Measurements from ENCODE around the gene SNED1.

DNA sequence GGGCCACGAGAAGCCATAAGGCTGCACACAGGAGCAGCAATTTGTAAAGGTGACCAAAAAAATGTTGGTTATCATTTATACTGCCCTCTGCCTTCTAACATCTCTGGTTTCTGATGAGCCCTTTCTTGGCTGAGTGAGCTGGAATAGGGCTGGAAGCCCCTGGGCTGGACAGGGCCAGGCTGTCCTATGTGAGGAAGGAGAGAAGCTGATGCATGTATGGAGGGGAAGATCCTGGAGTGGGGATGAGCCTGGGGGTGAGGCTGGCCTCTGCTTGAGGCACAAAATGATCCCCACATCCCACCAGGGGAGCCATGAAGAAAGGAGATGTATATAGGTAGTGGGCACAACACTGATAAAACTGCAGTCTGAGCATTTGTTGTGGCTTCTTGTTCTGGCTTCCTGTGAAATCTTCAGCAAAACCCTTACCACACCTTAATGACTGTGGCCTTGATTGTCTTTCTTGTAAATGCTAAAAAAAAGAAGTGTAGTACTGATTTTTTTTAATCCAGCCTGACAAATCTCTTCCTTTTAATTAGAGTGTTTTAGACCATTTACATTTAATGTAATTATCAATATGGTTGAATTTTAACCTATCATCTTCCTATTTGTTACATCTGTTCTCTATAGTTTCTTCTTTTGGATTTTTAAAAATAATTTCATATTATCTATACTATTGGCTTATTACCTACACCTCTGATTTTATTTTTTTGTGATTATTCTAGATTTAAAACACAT is 5.6 kb downstream of the SNED1 start:
- TF ChIP-seq, protein P1, sequence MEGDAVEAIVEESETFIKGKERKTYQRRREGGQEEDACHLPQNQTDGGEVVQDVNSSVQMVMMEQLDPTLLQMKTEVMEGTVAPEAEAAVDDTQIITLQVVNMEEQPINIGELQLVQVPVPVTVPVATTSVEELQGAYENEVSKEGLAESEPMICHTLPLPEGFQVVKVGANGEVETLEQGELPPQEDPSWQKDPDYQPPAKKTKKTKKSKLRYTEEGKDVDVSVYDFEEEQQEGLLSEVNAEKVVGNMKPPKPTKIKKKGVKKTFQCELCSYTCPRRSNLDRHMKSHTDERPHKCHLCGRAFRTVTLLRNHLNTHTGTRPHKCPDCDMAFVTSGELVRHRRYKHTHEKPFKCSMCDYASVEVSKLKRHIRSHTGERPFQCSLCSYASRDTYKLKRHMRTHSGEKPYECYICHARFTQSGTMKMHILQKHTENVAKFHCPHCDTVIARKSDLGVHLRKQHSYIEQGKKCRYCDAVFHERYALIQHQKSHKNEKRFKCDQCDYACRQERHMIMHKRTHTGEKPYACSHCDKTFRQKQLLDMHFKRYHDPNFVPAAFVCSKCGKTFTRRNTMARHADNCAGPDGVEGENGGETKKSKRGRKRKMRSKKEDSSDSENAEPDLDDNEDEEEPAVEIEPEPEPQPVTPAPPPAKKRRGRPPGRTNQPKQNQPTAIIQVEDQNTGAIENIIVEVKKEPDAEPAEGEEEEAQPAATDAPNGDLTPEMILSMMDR (conservative IDR thresholded peaks at IDR 0.05 in 1 of 2, IDR thresholded peaks at IDR 0.05 in 1 of 2; ENCODE audit: low read depth in 1 of 2, low read length in 2 of 2) = no peak
- no peak for TF ChIP-seq EZH2 (IDR thresholded peaks at IDR 0.05; ENCODE audit: low read length, missing control alignments)
